ENCODE measurements around the gene PHF12.

PHF12 gene

GRCh38 chr17:28900986-28901726 is 50.2 kb downstream of the PHF12 start:
- no peak for DNase-seq

- DNase-seq = no peak
Observed at GRCh38 chr17:28899212-28899815, 52.0 kb downstream of the PHF12 start.

GRCh38 chr17:28898527-28898955 is 52.8 kb downstream of the PHF12 start:
- DNase-seq = no peak

GRCh38 chr17:28897769-28898526 is 53.4 kb downstream of the PHF12 start:
- DNase-seq = no peak

GRCh38 chr17:28896884-28897768 is 54.2 kb downstream of the PHF12 start, which contains the start of gene FLOT2:
Gene FLOT2 (minus strand): TSS chr17:28897733. CDS start chr17:28897574, 159 bp downstream.
- DNase-seq = peak; percentile 76

- DNase-seq = no peak
Observed at GRCh38 chr17:28896491-28896883, 54.8 kb downstream of the PHF12 start.

- DNase-seq = no peak
Observed at GRCh38 chr17:28895794-28896447, 55.4 kb downstream of the PHF12 start.

GRCh38 chr17:28893248-28894183 is 57.8 kb downstream of the PHF12 start:
- peak; percentile 39 for DNase-seq

GRCh38 chr17:28892024-28892423 is 59.3 kb downstream of the PHF12 start:
- DNase-seq = no peak

- no peak for DNase-seq
Observed at GRCh38 chr17:28891201-28891600, 60.1 kb downstream of the PHF12 start.

- no peak for DNase-seq
Observed at GRCh38 chr17:28889996-28890395, 61.3 kb downstream of the PHF12 start.

- no peak for DNase-seq
Observed at GRCh38 chr17:28888832-28889231, 62.5 kb downstream of the PHF12 start.

GRCh38 chr17:28887871-28888471 is 63.3 kb downstream of the PHF12 start:
- DNase-seq = no peak

GRCh38 chr17:28885951-28886350 is 65.4 kb downstream of the PHF12 start:
- no peak for DNase-seq

GRCh38 chr17:28885363-28885762 is 66.0 kb downstream of the PHF12 start:
- no peak for DNase-seq

- DNase-seq = no peak
Observed at GRCh38 chr17:28883967-28884702, 67.2 kb downstream of the PHF12 start.

GRCh38 chr17:28882154-28882895 is 69.0 kb downstream of the PHF12 start:
- no peak for DNase-seq

- no peak for DNase-seq
Observed at GRCh38 chr17:28881533-28882056, 69.7 kb downstream of the PHF12 start.

- DNase-seq = no peak
Observed at GRCh38 chr17:28880572-28880945, 70.8 kb downstream of the PHF12 start.

Measured in activated naive CD4-positive, alpha-beta T cell treated with anti-CD3 and anti-CD28 coated beads, Interleukin-2, amount 50 U/mL, for 16 hours (primary cell).